NOMO-1 treated with dmso at 0.1 percent for 144 hours (cell line): Measurements from ENCODE around the gene UBE2J1.
A peak's percentile ranks its signal among the peaks of the same experiment; 100 is the strongest.

Experiments
- DNase-seq: peaks from one replicate; lab custom pipeline; 2025; ENCODE audit not compliant: unreplicated experiment; lab: John Stamatoyannopoulos, UW

UBE2J1 gene

DNA sequence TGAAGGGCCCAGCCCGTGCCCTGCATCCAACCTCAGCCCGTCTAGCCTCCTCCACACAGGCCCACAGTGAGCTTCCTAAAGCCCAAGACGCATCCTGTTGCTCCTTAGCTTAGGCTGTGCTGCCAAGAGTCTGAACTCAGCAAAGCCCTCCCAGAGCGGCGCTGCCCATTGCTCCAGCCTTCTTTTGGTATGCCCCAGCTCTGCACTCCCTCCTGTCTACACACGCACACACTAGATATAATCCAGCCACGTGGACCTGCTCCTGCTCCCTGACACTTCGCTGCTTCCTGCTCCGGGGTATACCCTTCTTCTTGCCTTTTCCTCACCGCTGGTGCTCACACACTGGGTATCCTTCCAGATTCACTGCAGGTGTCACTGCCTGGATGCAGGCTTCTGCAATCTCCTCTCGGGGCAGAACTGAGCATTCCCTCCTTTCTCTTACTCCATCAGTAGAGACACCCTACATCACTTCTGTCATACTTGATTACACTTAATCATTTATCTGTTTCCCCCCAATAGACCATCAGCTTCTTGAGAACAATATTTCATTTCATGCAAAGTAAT is 61.2 kb downstream of the UBE2J1 start:
- DNase-seq, result no peak

GRCh38 chr6:89290401-89291155 is 61.9 kb downstream of the UBE2J1 start:
- no peak for DNase-seq

- no peak for DNase-seq
These were observed 62.8 kb downstream of the UBE2J1 start for GRCh38 chr6:89289710-89290109.

DNA sequence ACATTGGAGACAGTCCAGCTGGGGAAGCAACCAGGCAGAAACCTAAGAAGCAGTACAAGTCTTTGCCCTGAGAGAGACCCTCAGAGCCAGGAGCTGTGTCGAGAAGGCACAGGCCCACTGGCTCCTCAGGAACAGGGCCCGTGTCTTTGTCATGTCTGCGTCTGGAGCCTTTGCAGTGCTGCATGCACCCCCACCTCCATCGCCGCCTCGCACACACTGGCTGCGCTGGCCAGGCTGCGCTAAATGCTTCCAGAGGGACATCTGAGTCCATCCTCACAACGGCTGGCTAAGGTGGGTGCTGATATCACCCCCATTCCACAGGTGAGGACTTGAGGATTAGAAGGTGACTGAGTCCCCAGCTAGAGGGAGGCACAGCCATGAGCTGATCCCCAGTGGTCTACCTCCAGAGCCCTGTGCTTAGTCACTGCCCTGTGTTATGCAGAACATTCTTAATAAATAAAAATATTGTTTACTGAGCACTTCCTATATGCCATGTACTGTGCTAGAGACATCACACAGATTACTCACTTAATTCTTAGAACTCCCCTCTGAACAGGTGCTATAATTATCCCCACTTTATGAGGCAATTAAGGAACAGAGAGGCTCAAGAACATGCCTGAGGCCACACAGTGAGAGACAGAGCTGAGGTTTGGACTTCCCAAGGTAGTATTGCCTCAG is 65.0 kb downstream of the UBE2J1 start:
- no peak for DNase-seq

DNA sequence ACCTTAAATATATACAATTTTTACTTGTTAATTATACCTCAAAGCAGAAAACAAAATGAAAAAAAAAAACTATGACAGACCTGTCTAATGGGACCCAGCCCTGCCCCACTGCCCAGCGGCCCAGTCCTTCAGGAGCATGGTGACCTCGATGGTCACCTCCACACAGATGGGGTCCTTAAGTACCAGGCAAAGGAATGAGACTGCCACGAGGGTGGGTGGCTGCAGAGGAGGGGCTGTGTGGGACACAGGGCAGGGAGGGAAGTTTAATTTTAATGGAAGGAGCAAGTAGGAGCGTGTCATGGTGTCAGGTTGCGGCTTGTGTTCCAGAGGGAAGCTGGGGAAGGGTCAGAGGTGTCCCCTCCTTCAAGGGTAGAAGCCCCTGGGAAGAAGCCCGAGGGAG is 66.0 kb downstream of the UBE2J1 start:
- DNase-seq, result no peak

DNA sequence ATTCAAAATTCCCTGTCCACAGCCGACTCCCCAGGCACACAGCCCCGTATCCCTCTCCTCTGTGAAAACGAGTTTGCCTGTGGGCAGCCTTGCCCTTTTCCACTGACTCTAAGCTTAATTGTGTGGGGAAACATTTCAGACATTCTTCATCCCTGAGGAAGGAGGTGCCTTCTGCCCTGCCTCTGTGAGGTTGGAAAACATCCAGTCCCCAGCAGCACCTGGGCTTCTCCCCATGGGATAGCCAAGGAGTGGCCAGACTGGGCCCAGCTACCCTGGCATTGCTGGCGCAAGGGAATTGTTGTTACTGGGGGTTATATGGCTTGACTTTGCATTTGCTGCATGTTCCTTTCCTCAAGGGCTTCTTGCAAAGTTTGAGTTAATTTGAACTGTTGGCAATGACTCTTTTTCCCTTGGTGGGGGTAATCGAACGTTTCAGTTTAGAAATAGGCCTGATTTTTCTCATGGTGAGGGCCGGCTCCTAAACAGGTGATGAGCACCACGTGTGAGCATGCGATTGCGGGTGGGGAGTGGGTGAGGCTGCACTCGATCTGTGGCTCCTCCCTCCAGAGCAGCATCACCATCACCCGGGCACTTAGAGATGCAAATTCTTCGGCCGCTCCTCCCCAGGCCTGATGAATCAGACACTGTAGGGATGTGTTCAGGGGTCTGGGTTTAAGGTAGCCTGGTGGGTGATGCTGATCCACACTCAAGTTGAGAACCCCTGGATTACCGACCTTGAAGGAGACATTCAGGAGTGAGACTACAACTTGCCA is 67.4 kb downstream of the UBE2J1 start:
- DNase-seq, result no peak

GRCh38 chr6:89284081-89284480 is 68.4 kb downstream of the UBE2J1 start:
- no peak for DNase-seq

GRCh38 chr6:89282749-89283148 is 69.8 kb downstream of the UBE2J1 start:
- DNase-seq, result no peak

DNA sequence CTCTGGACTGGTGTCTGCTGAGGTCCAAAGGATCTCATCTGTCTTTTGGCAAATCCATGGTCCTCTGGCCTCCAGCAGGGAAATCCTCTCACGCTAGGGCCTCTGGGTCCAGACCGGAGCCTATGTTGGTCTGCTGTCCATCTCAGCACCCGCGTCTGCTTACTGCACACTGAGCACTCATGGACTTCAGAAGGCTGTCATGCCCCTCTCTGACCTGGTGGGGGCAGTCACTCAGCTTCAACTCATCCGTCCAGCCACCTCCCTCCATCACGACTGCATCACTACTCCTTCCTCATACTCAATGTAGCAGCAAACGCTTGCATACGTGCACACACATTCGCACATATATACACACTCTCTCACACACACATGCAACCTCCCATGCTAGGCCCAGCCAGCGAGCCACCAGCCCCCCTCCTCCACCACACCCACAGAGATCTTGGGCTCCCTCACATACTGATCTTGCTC is 70.7 kb downstream of the UBE2J1 start:
- DNase-seq, result peak; percentile 93

- no peak for DNase-seq
These were observed 73.6 kb downstream of the UBE2J1 start for GRCh38 chr6:89278956-89279355.
